Right renal cortex interstitium (tissue), 3 donors: ENCODE results near the gene PTRHD1. TPM values are rescaled to one million over a fixed set of nuclear protein-coding genes. Genes with fewer than 3 reads are reported as not detected.
"Not testable (repeated sequence)": the region's sequence is repeated elsewhere in the genome, so short reads cannot be mapped to it uniquely, and the experiment has no call there.

Experiments
- DNase-seq, 3 donors: peaks; one replicate each; pipeline ENCODE4 v3.0.0-alpha.2; 2013; ENCODE audit warnings: low read depth in 3 of 3, low spot score in 2 of 3
- polyA plus RNA-seq, 3 donors: library from polyadenylated mRNA; unstranded; fragments of 120-200 nt; gene quantifications; one replicate each; pipeline ENCODE4 v1.2.1, GENCODE V29; 2013; ENCODE audit not compliant: insufficient read length in 3 of 3

The PTRHD1 gene
- polyA plus RNA-seq, 3 donors = 34.9 to 44.4 (median 42.9) TPM

DNA sequence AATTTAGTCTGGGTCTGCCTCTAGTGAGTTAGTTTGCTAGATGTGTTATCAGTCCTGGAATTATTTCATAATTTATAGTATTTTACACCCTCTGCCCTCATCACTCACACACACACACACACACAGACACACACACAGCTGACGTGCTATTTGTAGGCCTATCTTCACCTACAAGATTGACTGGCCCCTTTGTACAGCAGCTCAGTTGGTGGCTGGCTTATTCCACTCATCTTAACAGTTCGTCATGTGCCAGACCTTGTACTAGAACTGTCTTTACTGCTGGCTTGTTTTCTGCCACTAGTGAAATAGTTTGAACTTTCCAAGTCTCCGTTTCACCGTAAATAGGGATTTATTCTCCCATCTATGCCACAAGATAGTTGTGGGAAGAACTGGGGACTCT lies 21.3 kb upstream of the PTRHD1 start:
- no peak for DNase-seq

DNA sequence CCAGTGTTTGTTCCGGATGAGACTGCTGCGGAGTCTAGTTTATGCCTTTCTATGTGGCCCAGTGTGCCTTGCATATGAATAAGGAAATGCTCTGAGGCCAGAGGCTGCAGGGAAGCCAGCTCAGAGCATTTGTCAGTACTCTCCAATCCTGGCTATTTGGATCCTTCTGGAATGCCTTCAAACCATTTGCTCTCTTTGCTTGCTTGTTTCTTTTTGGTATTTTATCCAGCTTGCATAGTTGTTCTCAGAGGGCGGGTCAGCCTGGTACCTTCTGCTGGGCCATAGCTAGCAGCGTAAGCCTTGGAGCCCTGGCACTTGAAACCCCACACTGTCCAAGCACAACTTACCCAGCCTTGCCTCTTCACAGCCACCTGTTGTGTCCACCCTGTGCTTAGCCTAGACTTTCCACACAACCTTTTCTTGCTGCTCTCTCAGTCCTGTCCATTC lies 20.5 kb upstream of the PTRHD1 start:
- DNase-seq = no peak

DNA sequence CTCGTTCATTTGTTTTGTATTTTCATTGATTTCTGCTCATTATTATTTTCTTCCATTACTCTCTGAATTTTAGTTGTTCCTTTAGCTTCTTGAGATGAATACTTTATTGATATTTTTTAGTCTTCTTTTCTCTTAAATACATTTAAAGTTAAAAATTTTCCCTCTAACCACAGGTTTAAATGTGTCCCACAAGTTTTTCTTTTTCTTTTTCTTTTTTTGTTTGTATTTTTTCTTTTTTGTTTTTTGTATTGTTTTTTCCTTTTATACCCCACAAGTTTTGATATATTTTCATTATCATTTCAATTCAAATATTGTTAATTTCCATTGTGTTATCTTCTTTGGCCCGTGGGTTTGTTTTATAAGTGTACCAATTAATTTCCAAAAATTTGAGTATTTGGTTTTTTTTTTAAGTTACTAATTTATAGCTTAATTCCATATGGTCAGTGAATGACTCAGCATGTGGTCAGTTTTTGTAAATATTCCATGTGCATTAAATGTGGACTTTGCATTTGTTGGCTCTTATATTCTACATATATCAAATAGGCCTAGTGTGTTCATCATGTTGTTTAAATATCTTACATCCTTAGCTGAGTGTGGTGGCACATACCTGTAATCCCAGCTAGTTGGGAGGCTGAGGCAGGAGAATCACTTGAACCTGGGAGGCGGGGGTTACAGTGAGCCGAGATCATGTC lies 16.3 kb upstream of the PTRHD1 start:
- DNase-seq = no peak

DNA sequence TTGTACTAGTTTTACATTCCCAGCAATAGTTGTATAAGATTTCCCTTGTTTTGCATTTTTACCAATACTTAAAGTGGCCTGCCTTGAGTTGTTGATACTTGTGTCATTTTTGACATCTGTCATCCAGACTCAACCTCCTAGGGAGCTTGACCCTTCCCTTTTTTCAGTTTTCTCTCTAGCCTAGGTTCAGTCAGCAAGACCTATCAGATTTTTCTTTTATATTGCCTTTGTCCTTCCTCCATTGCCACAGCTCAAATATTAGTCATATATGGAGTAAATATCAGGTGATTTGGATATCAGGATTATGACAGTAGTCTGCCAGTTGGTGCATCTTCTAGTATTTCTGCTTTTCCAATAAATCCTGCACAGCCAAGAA lies 13.5 kb upstream of the PTRHD1 start:
- DNase-seq = no peak

DNA sequence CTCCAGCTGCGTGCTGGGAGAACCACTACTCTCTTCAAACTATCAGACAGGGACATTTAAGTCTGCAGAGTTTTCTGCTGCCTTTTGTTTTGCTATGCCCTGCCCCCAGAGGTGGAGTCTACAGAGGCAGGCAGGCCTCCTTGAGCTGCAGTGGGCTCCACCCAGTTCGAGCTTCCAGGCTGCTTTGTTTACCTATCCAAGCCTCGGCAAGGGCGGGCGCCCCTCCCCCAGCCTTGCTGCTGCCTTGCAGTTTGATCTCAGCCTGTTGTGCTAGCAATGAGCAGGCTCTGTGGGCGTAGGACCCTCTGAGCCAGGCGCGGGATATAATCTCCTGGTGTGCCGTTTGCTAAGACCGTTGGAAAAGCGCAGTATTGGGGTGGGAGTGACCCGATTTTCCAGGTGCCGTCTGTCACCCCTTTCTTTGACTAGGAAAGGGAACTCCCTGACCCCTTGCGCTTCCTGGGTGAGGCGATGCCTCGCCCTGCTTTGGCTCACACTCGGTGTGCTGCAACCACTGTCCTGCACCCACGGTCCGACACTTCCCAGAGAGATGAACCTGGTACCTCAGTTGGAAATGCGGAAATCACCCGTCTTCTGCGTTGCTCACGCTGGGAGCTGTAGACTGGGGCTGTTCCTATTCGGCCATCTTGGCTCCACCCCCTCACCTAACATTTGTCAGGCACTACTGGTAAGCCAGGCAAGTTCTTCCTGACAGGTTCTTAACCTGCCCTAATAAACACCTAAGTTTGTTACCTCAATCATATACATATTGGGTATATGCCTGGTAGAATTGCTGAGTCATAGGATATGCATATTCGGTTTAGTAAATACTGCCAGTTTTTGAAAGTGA lies 12.8 kb upstream of the PTRHD1 start:
- not testable (repeated sequence) for DNase-seq

DNA sequence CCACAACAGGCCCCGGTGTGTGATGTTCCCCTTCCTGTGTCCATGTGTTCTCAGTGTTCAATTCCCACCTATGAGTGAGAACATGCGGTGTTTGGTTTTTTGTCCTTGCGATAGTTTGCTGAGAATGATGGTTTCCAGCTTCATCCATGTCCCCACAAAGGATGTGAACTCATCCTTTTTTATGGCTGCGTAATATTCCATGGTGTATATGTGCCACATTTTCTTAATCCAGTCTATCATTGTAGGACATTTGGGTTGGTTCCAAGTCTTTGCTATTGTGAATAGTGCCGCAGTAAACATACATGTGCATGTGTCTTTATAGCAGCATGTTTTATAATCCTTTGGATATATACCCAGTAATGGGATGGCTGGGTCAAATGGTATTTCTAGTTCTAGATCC lies 7.3 kb upstream of the PTRHD1 start:
- not testable (repeated sequence) for DNase-seq

DNA sequence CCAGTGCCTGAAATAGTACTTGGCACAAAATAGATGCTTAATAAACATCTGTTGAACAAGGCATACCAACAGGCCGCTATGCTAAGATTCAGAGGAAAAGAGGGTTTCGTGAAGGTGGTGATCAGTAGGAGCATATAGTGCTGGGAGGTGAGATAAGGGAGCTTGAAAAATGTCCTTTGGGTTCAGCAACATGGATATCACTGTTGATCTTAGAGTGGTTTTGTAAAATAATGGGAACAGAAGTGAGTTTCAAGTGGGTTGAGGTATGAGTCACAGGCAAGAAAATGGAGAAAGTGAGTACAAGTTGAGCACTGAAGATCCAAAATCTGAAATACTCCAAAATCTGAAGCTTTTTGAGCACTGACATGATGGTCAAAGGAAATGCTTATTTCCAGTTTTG lies 4.5 kb upstream of the PTRHD1 start:
- no peak for DNase-seq

DNA sequence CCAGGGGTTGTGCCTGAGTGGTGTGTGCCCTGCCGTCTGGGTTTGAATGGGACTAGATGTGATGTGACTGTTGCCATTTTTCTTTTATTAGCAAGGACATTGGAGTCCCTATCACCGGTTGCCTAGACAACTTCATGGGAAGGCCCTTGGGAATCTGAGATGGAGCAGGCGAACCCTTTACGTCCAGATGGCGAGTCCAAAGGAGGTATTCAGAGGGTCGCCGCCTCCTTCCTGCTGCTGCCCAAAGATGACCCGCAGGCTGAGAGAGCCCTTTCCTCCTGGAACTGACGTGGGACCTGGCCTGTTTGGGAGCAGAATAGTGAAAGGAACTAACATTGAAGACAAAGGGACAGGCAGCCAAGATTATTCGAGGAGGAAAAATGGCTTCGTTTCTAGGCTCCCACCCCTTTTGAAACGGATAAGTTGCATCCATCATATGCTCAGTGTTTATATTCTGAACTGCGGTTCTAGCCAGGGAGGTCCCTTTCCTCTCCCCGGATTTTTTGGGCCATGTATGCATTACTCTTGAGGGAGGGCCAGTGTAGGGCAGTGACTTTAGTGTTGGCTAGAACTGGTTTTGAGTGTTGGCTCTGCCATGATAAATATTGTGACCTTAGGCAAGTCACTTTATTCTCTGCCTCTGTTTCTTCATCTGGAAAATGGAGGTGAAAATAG lies 707 bp upstream of the PTRHD1 start:
- DNase-seq = no peak

DNA sequence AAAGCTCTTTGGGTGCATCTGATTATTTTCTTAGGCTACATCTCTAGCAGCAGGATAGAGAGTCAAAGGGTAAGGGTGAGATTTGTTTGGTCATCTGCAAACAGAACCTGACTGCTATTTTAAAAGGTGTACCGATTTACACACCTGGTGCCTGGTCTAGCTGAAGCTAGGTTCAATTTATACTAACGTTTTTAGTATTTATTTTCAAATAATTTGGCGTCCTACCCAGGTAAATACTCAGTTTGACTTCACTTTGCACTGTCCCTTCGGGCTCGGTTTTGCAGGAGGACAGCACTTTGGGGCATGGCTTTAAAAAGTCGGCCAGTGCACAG lies 683 bp downstream of the PTRHD1 start:
- no peak for DNase-seq

DNA sequence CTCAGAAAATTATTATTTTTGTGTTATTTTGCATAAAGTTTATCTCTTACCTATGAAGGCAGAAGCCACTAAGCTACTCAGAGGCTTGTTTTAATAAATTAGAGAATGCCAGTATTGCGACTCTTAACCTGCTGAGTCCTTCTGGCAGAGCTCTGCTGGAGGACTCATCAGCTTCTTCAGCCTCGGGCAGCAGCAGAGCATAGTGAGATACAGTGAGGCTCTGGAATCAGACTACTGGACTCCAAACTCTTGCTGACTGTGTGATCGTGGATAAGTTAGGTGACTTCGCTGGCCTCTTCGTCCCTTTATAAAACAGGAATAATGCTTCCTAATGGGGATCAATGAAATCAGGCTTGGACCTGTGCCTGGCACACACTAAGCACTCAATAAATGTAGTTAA lies 1.7 kb downstream of the PTRHD1 start:
- DNase-seq = no peak

DNA sequence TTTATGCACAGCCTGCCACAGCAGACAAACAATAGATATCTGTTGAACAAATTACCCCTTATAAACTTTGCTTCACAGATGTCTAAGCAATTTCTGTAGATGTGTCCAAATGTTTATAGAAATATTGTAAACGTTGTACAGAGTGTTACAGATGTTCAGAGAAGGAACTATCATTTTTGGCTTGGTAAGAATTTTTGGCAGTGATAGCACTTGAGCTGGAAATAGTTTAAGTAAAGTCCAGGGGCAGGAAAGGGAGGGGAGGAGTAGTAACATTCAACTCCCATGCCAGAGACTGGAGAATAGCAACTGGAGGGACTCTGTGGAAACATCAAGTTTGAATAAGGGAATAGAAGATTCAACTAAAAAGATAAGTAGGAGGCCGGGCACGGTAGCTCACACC lies 4.4 kb downstream of the PTRHD1 start:
- DNase-seq = no peak

DNA sequence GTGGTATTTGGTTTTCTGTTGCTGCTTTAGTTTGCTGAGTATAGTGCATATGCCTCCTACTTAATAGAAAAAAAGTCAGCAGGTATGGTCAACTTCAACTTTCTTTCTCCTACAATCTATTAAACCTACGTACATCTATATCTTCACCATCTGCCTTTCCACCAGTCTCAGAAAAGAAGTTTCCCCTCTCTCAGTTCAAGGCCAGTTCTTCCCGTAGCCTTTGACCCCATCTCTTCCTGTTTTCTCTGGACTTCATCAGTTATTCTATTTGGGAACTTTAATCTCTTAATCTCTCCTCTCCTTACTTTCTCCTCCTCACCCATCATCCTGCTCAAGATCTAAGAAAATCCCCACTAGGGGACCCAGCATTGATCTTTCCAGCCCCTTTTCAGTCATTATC lies 5.7 kb downstream of the PTRHD1 start:
- no peak for DNase-seq

DNA sequence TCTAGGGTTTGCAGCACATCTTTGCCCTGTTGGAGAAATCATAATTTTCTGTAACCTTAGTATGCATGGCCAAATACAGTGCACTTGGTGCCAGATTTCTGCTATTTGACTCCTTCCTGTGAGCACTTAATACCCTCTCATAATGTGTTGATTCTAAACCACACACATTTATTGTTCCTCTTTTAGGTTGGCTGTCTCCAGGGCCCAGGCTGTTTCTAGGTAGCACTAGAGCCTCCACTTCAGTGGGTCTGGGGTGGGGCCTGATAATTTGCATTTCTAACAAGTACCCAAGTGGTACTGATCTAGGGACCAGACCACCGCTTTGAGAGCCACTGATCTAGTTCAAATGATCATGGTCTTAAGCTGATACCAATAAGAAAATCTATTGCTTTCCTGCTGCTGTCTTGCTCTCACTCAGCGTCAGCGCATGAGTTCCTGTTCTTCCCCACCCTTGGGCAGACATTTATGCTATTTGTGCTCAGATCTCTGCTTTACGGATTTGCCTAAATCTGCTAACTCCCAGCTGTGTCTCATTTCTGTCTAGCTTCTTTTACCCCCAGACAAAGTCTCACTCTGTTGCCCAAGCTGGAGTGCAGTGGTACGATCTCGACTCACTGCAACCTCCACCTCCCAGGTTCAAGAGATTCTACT lies 7.4 kb downstream of the PTRHD1 start:
- no peak for DNase-seq

DNA sequence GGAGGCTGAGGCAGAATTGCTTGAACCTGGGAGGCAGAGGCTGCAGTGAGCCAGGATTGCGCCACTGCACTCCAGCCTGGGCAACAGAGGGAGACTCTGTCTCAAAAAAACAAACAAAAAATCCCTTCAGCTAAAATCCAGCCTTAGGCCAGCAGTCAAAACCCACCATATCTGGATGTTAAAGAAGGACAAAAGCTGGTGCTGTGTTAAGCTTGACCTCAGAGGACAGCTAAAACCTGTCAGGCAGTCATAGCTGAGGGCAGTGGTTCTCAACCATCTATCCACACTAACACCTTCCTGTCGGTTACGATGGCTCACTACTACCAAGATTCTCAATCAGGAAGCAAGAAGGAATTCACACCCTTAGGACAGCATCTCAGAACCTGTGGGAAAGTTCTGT lies 9.6 kb downstream of the PTRHD1 start:
- no peak for DNase-seq

DNA sequence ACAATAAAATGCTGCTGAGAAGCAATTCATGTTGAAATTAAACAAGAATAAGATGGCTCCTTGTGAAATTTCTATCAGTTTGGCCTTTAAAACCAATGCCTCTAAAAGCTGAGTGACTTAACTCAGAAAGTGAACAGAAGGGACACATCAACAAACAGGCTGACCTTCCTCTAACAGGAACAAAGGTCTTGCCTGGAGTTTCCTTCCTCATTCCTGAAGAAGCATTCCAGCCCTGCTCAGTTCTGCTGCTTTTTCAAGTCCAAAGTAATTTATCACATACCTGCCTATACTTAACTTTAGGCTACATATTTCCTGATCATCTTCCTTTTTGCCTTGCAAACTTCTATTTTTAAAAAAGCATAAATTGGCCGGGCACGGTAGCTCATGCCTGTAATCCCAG lies 14.1 kb downstream of the PTRHD1 start:
- no peak for DNase-seq

DNA sequence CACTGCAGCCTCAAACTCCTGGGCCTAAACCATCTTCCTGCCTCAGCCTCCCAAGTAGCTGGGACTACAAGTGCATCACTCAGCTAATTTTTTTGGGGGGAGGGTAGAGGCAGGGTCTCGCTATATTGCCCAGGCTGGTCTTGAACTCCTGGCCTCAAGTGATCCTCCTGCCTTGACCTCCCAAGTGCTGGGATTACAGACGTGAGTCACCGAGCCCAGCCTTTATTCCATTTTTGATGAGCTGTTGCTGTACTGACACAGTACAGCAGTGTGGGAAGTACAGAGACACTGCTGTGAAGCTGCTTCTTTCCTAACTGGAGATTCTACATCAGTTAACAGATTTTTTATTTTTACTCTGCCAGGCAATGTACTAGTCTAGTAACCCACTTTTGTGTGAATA lies 18.8 kb downstream of the PTRHD1 start:
- no peak for DNase-seq

DNA sequence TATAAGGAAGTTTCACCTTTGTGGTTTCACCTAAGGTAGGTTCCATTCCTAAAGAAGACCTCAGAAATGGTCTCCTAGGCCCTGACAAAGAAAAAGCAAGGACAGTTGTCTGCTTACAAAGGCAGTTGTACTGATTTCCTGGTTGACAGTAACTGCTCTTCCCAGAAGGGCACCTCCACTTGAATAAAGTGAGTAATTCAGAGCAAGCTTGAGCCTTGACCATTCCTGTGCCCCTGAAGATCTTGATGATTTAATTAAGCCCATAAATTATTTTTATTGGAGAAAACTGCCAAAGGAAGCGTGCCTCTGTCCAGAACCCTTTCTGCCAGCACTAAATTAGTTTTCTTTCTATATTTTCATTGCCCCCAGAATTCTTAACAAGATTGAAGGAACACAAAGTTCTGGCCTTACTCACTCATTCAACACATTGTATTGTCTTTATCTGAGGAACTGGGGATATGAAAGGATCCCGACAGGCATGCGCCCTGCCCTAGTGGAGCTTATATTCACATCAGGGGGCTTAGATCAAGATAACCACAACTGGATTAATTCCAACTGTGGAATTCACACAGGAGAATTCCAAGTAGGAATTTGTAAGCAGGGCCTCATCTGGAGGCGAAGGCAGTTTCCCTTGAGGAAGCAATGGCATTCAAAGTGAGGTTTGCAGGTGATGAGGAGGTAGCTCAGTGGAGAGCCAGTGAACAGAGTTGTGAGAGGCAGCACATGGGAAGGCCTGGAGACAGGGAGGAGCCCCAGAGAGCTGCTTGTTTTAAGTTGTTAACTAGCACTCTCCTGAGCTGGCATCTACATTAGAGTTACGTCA lies 21.2 kb downstream of the PTRHD1 start:
- no peak for DNase-seq

DNA sequence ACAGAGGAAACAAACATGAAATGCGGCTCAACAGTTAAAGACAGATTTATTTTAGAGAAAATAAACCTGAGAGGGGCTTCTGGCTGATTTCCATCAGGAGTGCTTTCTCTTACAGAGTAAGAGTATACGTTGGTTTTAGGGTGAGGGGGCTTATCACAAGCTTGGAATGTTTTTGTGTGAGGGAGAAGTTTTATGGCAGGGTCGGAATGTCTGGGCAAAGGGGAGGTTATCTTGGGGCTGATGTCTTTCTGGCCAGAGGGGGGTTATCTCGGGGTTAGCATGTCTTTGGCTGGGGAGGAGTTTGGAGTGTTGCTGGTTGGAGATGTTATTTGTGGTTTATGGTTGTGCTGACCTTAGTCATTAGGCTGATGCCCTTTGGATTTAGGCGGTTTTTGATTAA lies 22.1 kb downstream of the PTRHD1 start:
- DNase-seq = no peak

DNA sequence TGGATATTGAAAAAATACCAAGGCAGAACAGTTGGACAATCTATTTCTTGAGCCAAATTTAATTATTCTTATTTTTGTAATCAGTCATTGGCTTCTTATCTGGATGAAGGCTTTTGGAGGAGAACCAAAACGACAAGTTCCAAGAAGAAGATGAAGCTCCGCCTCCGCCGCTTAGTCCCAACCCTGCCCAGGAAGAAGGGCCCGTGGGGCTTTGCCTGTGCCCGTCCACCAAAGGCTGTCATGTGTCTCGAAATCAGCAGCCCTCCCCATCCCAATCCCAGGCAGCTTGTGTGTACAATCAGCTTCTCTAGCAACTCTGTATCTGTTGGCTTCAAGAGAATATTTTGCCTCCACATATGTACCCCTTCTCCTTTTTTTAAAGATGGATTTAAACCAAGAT lies 24.6 kb downstream of the PTRHD1 start:
- DNase-seq = no peak

DNA sequence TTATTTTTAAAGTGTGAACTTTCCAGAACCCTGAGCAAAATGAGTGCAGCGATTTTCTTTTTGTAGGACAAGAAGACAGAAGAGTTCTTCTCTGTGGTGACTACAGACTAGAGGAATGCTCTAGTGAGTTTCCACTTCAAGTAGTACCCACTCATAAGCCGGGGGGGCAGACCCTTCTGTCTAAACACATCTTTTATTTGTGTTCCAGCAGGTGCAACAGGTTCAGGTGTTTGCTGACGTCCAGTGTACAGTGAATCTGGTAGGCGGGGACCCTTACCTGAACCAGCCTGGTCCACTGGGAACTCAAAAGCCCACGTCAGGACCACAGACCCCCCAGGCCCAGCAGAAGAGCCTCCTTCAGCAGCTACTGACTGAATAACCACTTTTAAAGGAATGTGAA lies 25.2 kb downstream of the PTRHD1 start:
- no peak for DNase-seq

DNA sequence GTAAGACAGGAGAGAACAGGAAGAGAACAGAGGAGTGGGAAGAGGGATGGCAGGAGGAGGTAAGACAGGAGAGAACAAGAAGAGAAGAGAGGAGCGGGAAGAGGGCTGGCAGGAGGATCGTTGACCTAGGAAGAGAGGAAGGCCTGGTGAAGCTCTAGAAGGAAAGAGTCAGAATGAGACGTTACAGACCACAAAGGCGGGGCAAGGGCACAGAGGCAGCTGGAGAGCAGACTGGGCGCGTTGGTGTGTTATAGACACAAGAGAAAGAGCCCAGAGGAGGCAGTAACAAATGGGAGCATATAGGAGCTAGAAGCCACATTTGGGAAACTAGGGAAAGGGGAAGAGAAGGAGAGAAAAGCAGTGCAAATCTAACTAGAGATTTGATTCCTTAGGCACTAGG lies 26.6 kb downstream of the PTRHD1 start:
- no peak for DNase-seq
